Retinal pigment epithelial cell (primary cell): ENCODE measurements around the gene SPATA2.

Source experiments
- DNase-seq: peaks from one replicate; pipeline ENCODE4 v3.0.0-alpha.2; 2010; ENCODE audit warnings: low read depth
- H3K4me3 ChIP-seq: 2 replicates; pipeline ENCODE4 v1.5.1; 2011; ENCODE audit warnings: mild to moderate bottlenecking, low read length, control low read depth, moderate library complexity
- TF ChIP-seq, protein P1 (sequence below): conservative IDR thresholded peaks from 2 replicates; pipeline ENCODE4 v1.5.1; 2011; ENCODE audit warnings: low read depth, low read length, control low read depth, inconsistent platforms

Gene SPATA2

DNA sequence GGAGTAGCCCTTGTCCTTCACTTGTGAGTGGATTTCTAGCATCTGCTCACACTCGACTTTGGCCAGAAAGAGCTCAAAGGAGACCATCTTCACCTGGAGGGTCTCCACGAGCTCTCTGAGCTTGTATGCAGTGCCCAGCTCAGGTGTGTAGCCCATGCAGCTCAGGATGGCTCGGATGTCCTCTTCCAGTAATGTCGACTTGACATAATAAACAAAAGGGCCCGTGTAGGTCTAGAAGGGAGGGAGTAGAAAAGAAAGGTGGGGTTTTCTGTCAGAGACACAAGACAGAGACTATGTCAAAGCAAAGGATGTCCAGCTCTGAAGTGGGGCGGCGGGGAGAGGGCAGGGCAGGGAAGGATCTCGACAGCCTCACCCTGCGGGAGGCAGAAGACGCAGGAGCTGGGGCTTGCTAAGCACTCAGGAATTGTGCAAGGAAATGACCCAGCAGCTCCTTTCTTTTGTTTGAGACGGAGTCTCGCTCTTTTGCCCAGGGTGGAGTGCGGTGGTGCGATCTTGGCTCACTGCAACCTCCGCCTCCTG lies 8.6 kb downstream of the SPATA2 start:
- TF ChIP-seq, protein P1, sequence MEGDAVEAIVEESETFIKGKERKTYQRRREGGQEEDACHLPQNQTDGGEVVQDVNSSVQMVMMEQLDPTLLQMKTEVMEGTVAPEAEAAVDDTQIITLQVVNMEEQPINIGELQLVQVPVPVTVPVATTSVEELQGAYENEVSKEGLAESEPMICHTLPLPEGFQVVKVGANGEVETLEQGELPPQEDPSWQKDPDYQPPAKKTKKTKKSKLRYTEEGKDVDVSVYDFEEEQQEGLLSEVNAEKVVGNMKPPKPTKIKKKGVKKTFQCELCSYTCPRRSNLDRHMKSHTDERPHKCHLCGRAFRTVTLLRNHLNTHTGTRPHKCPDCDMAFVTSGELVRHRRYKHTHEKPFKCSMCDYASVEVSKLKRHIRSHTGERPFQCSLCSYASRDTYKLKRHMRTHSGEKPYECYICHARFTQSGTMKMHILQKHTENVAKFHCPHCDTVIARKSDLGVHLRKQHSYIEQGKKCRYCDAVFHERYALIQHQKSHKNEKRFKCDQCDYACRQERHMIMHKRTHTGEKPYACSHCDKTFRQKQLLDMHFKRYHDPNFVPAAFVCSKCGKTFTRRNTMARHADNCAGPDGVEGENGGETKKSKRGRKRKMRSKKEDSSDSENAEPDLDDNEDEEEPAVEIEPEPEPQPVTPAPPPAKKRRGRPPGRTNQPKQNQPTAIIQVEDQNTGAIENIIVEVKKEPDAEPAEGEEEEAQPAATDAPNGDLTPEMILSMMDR = no peak

GRCh38 chr20:49906101-49906604 lies 9.2 kb downstream of the SPATA2 start:
- DNase-seq = no peak
- TF ChIP-seq, protein P1 = no peak
- H3K4me3 ChIP-seq = no peak overlapping the region

More for the DNA sequence above, 8.6 kb downstream of the SPATA2 start:
- H3K4me3 ChIP-seq = no peak overlapping the region
- DNase-seq = no peak

DNA sequence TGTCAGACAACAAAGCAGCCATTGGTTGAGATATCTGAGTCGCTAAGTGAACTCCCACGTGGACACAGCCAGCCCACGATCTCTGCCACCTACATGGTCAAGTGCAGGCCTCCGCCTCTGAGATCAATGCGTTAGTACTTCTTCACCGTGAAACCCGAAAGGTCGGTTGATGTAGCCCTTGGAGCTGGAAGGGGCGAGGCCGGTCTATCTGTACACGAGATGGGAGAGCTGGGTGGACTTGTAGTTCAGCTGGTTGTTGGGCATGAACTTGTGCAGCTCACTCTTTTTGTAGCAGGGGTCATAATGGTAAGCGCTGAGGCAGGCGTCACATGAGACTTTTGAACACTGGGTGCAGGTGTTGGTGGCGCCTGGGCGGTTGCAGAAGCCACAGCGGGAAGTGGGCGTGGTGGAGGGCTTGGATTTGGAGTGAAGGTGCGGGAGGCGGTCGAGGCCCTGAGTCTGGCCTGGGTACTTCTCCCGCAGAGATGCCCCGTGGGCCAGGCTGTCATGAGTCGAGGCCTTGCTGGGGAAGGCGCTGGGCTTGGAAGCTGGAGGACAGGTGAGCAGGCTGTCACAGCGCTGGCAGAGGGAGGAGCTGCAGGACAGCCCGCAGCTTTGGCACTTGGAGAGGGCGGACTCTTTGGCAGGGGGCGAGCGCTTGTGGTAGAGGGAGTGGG lies 9.8 kb downstream of the SPATA2 start:
- TF ChIP-seq, protein P1 = no peak

DNA sequence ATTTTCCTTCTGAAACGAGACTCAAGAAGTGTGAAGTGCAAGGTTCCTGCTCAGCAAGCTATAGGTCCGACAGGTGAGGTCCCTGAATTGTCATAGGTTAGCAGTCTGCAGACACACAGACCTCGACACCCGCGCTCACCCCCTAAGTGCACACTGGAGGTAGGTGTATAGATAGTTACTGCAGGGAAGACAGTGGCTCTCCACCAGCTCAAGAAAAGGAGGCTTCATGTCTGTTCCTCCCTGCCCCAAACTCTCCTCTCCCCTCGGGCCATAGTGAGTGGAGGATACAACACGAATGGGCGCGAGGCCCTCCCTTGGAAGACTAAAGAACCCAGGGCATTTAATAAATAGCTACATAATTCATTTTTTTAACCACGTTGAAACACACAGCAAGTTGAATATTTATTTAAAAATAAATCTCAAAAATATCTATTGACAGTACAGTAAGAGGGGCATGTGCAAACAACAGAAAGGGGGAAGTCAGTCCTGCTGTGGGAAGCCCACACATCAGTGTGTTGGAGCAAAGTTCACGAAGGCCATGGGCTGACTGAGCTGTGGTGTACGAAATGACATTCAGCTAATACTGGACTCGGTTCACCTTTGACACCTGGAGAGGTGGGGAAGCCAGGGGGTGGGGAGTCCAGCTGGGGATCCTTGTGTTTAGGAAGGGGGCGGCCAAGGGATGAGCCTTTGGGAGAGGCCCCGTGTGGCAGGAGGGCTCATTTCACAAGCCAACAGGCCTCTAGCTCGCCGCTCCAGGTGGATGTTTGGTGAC lies 10.7 kb downstream of the SPATA2 start:
- no peak for DNase-seq
- TF ChIP-seq, protein P1 = no peak
- no peak overlapping the region for H3K4me3 ChIP-seq

More for the DNA sequence above, 9.8 kb downstream of the SPATA2 start:
- no peak for DNase-seq
- no peak overlapping the region for H3K4me3 ChIP-seq

DNA sequence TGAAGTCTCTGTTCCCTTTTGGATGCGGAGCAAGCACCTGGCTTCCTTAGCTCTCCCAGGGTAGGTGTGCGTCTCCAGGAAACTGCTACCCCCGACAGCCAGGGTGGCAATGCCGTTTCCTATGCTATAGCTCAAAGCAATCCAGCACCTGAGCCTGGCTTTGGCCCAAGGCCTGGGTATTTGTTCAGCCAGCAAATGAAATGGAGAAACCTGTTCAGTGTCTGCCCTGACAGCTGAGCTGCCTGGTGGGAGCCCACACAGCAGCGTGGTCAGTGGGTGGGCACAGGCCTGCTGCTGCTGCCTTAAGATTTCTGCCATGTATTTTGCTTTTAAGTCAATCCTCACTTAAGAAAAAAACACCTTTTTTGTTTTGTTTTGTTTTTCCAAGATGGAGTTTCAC lies 13.7 kb downstream of the SPATA2 start:
- H3K4me3 ChIP-seq = no peak overlapping the region
- no peak for DNase-seq
- TF ChIP-seq, protein P1 = no peak

DNA sequence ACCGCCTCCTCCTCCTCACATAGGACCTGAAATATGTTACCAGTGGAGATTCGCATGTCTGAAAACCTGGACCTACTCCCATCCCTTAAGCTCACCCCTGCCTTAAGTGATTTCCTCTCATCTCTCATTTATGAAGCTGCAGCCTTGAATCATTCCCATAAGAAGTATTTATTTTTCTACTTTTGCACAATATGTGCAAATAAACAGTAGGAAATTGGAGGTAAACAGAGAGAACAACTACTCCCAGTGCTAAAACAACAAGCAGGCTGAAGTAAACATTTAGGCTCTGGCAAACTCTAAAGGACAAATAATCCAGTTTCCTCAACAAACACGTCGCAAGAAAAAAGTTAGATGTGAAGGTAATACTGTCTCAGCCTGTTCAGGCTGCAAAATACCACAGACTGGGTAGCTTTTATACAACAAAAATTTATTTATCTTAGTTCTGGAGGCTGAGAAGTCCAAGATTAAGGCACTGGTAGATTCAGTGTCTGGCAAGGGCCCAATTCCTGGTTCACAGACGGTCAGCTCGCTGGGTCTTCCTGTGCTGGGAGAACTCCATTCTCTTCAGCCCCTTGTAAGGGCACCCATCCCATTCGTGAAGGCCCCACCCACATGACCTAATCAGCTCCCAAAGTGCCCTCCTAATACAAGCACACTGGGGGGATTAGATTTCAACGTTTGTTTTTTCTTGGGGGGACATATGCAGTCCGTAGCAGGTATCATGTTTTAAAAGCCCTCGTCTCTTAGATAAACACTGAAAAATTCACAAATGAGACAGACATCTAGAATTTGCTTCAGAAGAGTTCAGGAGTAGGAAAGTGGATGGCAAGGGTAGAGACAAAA lies 15.6 kb downstream of the SPATA2 start:
- no peak overlapping the region for H3K4me3 ChIP-seq
- no peak for DNase-seq
- TF ChIP-seq, protein P1 = no peak
